CD4-positive, CD25-positive, alpha-beta regulatory T cell (primary cell): ENCODE measurements around the gene ABCF3. TPM values are rescaled to one million over a fixed set of nuclear protein-coding genes. Genes with fewer than 3 reads are reported as not detected.

Experiments
- ATAC-seq, 2 donors: fragments of 150-1000 bp; cut with Tn5 transposase; one replicate each; pipeline ENCODE4 v1.10.0; 2021; ENCODE audit warnings: low read depth in 2 of 2, moderate number of reproducible peaks in 2 of 2, moderate library complexity in 1 of 2
- DNase-seq, 3 donors: peaks; one replicate each; pipeline versions ENCODE4 v3.0.0 to v3.0.0-alpha.2; 2012 to 2022; ENCODE audit warnings: mixed read lengths in 1 of 3
- H3K27ac ChIP-seq: one replicate; pipeline ENCODE4 v1.7.0; 2013; ENCODE audit warnings: mild to moderate bottlenecking, low read length; ENCODE audit not compliant: insufficient read depth, poor library complexity, severe bottlenecking
- H3K27me3 ChIP-seq: one replicate; pipeline ENCODE4 v1.7.0; 2013; ENCODE audit warnings: low read length; ENCODE audit not compliant: control insufficient read depth, insufficient read depth
- H3K36me3 ChIP-seq: one replicate; pipeline ENCODE4 v1.7.0; 2013; ENCODE audit warnings: mild to moderate bottlenecking, low read length, moderate library complexity; ENCODE audit not compliant: control insufficient read depth, insufficient read depth
- H3K4me1 ChIP-seq: 2 replicates; pipeline ENCODE4 v1.7.0; 2013; ENCODE audit warnings: mild to moderate bottlenecking, low read length; ENCODE audit not compliant: insufficient read depth, control insufficient read depth, poor library complexity, severe bottlenecking
- H3K4me3 ChIP-seq: one replicate; pipeline ENCODE4 v1.7.0; 2013; ENCODE audit warnings: low read depth, mild to moderate bottlenecking, low read length, moderate library complexity
- H3K9me3 ChIP-seq, 2 experiments: 1 replicate in 1 of 2; 2 replicates in 1 of 2; pipeline ENCODE4 v1.7.0; 2013; ENCODE audit warnings: low read length in 2 of 2, mild to moderate bottlenecking in 1 of 2, moderate library complexity in 1 of 2; ENCODE audit not compliant: control insufficient read depth in 2 of 2
- H3K27ac Mint-ChIP-seq, 3 donors: one replicate each; pipeline ENCODE4 v1.8.0; 2020 to 2022; ENCODE audit warnings: mild to moderate bottlenecking in 3 of 3, mixed read lengths in 3 of 3, moderate library complexity in 2 of 3
- H3K27me3 Mint-ChIP-seq: one replicate; pipeline ENCODE4 v1.8.0; 2022; ENCODE audit warnings: mild to moderate bottlenecking, mixed read lengths
- H3K36me3 Mint-ChIP-seq: one replicate; pipeline ENCODE4 v1.8.0; 2020; ENCODE audit warnings: mixed read lengths
- H3K4me1 Mint-ChIP-seq, 4 donors: one replicate each; pipeline ENCODE4 v1.8.0; 2020 to 2022; ENCODE audit warnings: mixed read lengths in 4 of 4, mild to moderate bottlenecking in 1 of 4
- H3K4me3 Mint-ChIP-seq, 4 donors: one replicate each; pipeline ENCODE4 v1.8.0; 2020 to 2022; ENCODE audit warnings: mild to moderate bottlenecking in 4 of 4, mixed read lengths in 4 of 4, moderate library complexity in 3 of 4
- H3K9me3 Mint-ChIP-seq, 7 donors: one replicate each; pipeline ENCODE4 v1.8.0; 2020 to 2022; ENCODE audit warnings: mixed read lengths in 7 of 7, mild to moderate bottlenecking in 3 of 7, moderate library complexity in 2 of 7
- polyA plus RNA-seq, 4 donors: library from polyadenylated mRNA; unstranded; fragments of 300-500 nt; fragmentation: Illumina TruSeq; gene quantifications; one replicate each; pipeline ENCODE4 v1.2.3, GENCODE V29; 2021
- total RNA-seq: library from RNA; stranded (reverse); gene quantifications from one replicate; pipeline ENCODE4 v1.2.3, GENCODE V29; 2022

The ABCF3 gene
- total and polyA plus RNA-seq, 5 donors from 2014 or later = 38.6 to 128 (median 41.1) TPM

DNA sequence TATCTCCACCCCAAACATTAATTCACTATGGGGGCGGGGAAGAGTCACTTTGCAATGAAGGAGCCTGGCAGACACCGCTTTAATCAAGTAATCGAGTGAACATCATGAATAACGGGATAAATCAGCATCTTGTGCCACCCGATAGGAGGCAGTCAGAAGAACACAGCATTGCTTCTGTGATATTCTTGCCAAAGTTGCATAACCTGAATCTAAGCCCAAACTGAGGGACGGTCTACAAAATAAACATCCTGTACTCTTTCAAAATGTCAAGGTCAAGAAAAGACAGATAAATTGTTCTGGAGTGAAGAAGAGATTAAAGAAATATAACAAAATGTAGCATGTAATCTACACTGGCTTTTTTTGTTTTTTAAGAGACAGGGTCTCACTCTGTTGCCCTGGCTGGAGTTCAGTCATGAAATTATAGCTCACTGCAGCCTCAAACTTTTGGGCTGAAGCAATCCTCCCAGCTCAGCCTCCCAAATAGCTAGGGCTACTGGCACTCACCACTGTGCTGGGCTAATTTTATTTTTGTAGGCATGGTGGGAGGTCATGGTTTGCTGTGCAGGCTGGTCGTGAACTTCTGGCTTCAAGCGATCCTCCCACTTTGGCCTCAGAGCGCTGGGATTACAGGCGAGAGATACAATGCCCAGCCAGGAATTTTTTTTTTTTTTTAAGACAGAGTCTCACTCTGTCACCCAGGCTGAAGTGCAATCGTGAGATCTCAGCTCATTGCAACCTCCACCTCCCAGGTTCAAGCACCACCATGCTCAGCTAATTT, 23.3 kb downstream of the ABCF3 start:
- no peak overlapping the region for H3K27ac Mint-ChIP-seq
- H3K9me3 Mint-ChIP-seq = peaks cover 0 to 4% (median 0%) of the 10 kb centered on the region in 7 donors
- no peaks in the 10 kb centered on the region for H3K9me3 ChIP-seq
- no peaks in the 10 kb centered on the region for H3K36me3 ChIP-seq
- H3K4me1 ChIP-seq = no peaks in the 10 kb centered on the region
- H3K27me3 ChIP-seq = peaks cover 2% of the 10 kb centered on the region
- no peak for DNase-seq
- no peak overlapping the region for H3K4me3 ChIP-seq
- no peaks in the 10 kb centered on the region for H3K4me1 Mint-ChIP-seq
- H3K27ac ChIP-seq = no peak overlapping the region
- ATAC-seq = no peak
- peaks cover 21% of the 10 kb centered on the region for H3K27me3 Mint-ChIP-seq
- H3K36me3 Mint-ChIP-seq = no peaks in the 10 kb centered on the region
- no peak overlapping the region for H3K4me3 Mint-ChIP-seq

DNA sequence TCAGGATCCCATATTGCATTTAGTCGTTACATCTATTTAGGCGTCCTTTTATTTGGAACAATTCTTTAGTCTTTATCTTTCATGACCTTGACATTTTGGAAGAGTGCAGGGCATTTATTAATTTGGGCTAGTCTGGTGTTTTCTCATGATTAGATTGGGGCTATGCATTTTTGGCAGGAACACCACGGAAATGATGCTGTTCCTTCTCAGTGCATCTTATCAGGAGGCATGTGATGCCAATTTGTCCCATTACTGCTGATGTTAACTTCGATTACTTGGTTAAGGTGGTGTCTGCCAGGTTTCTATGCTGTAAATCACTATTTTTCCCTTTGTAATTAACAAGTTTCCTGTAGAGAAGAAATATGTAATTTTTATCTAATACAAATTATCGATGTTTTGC, 25.3 kb downstream of the ABCF3 start:
- no peak overlapping the region for H3K27ac Mint-ChIP-seq
- Histone ChIP-seq H3K4me3 (no peak overlapping the region), H3K36me3 (no peaks in the 10 kb centered on the region), H3K4me1 (no peaks in the 10 kb centered on the region), H3K9me3 (no peaks in the 10 kb centered on the region), H3K27ac (no peak overlapping the region), H3K27me3 (peaks cover 3% of the 10 kb centered on the region)
- DNase-seq = no peak
- H3K9me3 Mint-ChIP-seq = peaks cover 0 to 3% (median 0%) of the 10 kb centered on the region in 7 donors
- peaks cover 9% of the 10 kb centered on the region for H3K27me3 Mint-ChIP-seq
- H3K4me1 Mint-ChIP-seq = no peaks in the 10 kb centered on the region
- H3K4me3 Mint-ChIP-seq = no peak overlapping the region
- ATAC-seq = no peak
- no peaks in the 10 kb centered on the region for H3K36me3 Mint-ChIP-seq

DNA sequence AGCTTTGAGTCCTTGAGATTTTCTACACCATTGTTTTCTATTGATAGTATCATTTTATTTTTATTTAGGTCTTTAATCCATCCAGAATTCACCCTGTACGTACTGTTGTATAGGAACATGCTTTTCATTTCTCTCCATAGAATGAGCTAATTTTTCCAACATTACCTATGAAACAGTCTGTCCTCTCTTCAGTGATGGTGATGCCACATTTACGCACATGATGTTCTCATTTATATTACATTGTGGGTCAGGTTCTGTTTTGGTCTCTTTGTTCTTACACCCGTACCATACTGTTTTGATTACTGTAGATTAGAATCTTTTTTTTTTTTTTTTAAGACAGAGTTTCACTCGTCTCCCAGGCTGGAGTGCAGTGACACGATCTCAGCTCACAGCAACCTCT, 25.7 kb downstream of the ABCF3 start:
- no peak for DNase-seq
- Histone ChIP-seq H3K27ac (no peak overlapping the region), H3K27me3 (peaks cover 3% of the 10 kb centered on the region), H3K9me3 (no peaks in the 10 kb centered on the region), H3K36me3 (no peaks in the 10 kb centered on the region), H3K4me3 (no peak overlapping the region), H3K4me1 (no peaks in the 10 kb centered on the region)
- no peak for ATAC-seq
- H3K27ac Mint-ChIP-seq = no peak overlapping the region
- peaks cover 0 to 1% (median 0%) of the 10 kb centered on the region in 7 donors for H3K9me3 Mint-ChIP-seq
- H3K4me3 Mint-ChIP-seq = no peak overlapping the region
- H3K36me3 Mint-ChIP-seq = no peaks in the 10 kb centered on the region
- H3K27me3 Mint-ChIP-seq = peaks cover 5% of the 10 kb centered on the region
- H3K4me1 Mint-ChIP-seq = no peaks in the 10 kb centered on the region

- ATAC-seq = no peak
Observed at GRCh38 chr3:184218814-184219213, 32.8 kb downstream of the ABCF3 start.

GRCh38 chr3:184222521-184222920, 36.5 kb downstream of the ABCF3 start:
- no peaks in the 10 kb centered on the region for H3K9me3 Mint-ChIP-seq
- no peak for DNase-seq
- H3K4me1 ChIP-seq = no peaks in the 10 kb centered on the region
- no peak for ATAC-seq
- H3K4me3 ChIP-seq = no peak overlapping the region
- H3K4me3 Mint-ChIP-seq = no peak overlapping the region
- H3K36me3 ChIP-seq = no peaks in the 10 kb centered on the region
- H3K27me3 ChIP-seq = no peaks in the 10 kb centered on the region
- no peaks in the 10 kb centered on the region for H3K9me3 ChIP-seq
- peaks cover 0 to 3% (median under 1%) of the 10 kb centered on the region in 4 donors for H3K4me1 Mint-ChIP-seq
- H3K27ac ChIP-seq = no peak overlapping the region
- no peak overlapping the region for H3K27ac Mint-ChIP-seq
- H3K27me3 Mint-ChIP-seq = peaks cover 44% of the 10 kb centered on the region
- H3K36me3 Mint-ChIP-seq = no peaks in the 10 kb centered on the region

More at GRCh38 chr3:184218814-184219213, 32.8 kb downstream of the ABCF3 start:
- H3K36me3 Mint-ChIP-seq = no peaks in the 10 kb centered on the region
- peaks cover 10% of the 10 kb centered on the region for H3K27me3 Mint-ChIP-seq
- H3K9me3 ChIP-seq = no peaks in the 10 kb centered on the region
- no peaks in the 10 kb centered on the region for H3K9me3 Mint-ChIP-seq
- no peaks in the 10 kb centered on the region for H3K4me1 Mint-ChIP-seq
- H3K27ac ChIP-seq = no peak overlapping the region
- no peak overlapping the region for H3K4me3 Mint-ChIP-seq
- H3K27me3 ChIP-seq = peaks cover 3% of the 10 kb centered on the region
- no peak for DNase-seq
- no peaks in the 10 kb centered on the region for H3K4me1 ChIP-seq
- H3K36me3 ChIP-seq = no peaks in the 10 kb centered on the region
- H3K4me3 ChIP-seq = no peak overlapping the region
- no peak overlapping the region for H3K27ac Mint-ChIP-seq

DNA sequence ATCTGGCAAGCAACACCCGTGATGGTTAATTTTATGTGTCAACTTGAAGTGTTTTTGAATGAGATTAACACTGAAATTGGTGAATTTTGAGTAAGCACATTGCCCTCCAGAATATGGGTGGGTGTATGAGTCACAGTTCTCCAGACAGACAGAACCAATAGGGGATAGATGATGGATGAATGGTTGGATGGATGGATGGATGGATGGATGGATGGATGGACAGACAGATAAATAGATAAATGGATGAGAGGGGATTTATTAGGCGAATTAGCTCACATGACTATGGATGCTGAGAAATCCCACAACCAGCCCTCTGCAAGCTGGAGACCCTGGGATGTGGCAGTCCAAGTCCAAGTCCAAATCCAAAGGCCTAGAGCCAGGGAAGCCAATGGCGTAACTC, 37.9 kb downstream of the ABCF3 start:
- Histone ChIP-seq H3K27ac (no peak overlapping the region), H3K27me3 (peaks cover 9% of the 10 kb centered on the region), H3K36me3 (no peaks in the 10 kb centered on the region), H3K4me3 (no peak overlapping the region), H3K9me3 (no peaks in the 10 kb centered on the region), H3K4me1 (peaks cover 3% of the 10 kb centered on the region)
- H3K27me3 Mint-ChIP-seq = peaks cover 58% of the 10 kb centered on the region
- H3K27ac Mint-ChIP-seq = no peak overlapping the region
- H3K9me3 Mint-ChIP-seq = no peaks in the 10 kb centered on the region
- ATAC-seq (no peak), DNase-seq (no peak)
- H3K36me3 Mint-ChIP-seq = no peaks in the 10 kb centered on the region
- peaks cover 0 to 14% (median 3%) of the 10 kb centered on the region in 4 donors for H3K4me1 Mint-ChIP-seq
- no peak overlapping the region for H3K4me3 Mint-ChIP-seq

DNA sequence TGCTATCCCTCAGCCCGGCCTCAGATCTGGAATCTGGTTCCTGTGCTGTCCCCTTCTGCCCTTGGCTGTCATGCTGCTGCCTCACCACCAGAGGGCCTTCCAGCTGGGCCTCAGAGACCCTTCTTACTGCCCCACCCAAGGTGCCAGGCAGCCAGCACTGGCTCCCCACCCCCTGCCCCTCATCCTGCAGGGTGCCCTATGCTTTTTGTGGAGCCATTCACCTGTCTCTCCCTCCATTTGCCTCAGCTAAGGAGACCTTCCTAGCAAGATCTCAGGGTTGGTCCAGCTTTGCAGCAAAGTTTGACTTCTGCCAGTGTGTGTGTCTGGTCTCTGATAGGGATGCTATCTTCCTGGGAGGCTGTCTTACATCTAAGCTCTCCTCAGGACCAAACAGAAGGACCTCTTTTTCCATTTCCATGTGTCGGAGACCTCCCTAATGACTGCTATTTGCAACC, 41.5 kb downstream of the ABCF3 start:
- Histone ChIP-seq H3K4me1 (peaks cover 22% of the 10 kb centered on the region), H3K4me3 (no peak overlapping the region), H3K27me3 (peaks cover 18% of the 10 kb centered on the region), H3K36me3 (no peaks in the 10 kb centered on the region), H3K9me3 (no peaks in the 10 kb centered on the region), H3K27ac (no peak overlapping the region)
- DNase-seq (peak; percentile 42 to 56 (median 54)), ATAC-seq (peak in 1 of 2 donors; percentile 38)
- Mint-ChIP-seq H3K36me3 (no peaks in the 10 kb centered on the region), H3K9me3 (no peaks in the 10 kb centered on the region), H3K4me1 (peaks cover 0 to 24% (median 10%) of the 10 kb centered on the region in 4 donors), H3K4me3 (no peak overlapping the region), H3K27me3 (peaks cover 72% of the 10 kb centered on the region), H3K27ac (no peak overlapping the region)
